ENCODE measurements around the gene PPIL4. TPM values are rescaled to one million over a fixed set of nuclear protein-coding genes. Genes with fewer than 3 reads are reported as not detected.

The PPIL4 gene
- total RNA-seq, 1 donor: 46.0 TPM

GRCh38 chr6:149483849-149484655 is 61.8 kb downstream of the PPIL4 start:
- H3K4me3 ChIP-seq (ENCODE audit: low read depth, low read length): no peak overlapping the region
- DNase-seq (ENCODE audit: low read depth): no peak
- TF ChIP-seq CTCF (IDR thresholded peaks at IDR 0.05; ENCODE audit: insufficient read depth, low read length): no peak

GRCh38 chr6:149483334-149483725 is 62.5 kb downstream of the PPIL4 start:
- no peak for TF ChIP-seq CTCF (IDR thresholded peaks at IDR 0.05; ENCODE audit: insufficient read depth, low read length)
- no peak overlapping the region for H3K4me3 ChIP-seq (ENCODE audit: low read depth, low read length)
- no peak for DNase-seq (ENCODE audit: low read depth)

- no peak for TF ChIP-seq CTCF (IDR thresholded peaks at IDR 0.05; ENCODE audit: insufficient read depth, low read length)
- DNase-seq (ENCODE audit: low read depth): no peak
- H3K4me3 ChIP-seq (ENCODE audit: low read depth, low read length): no peak overlapping the region
Observed at GRCh38 chr6:149482545-149483333, 63.1 kb downstream of the PPIL4 start.

- no peak for DNase-seq (ENCODE audit: low read depth)
- no peak overlapping the region for H3K4me3 ChIP-seq (ENCODE audit: low read depth, low read length)
- TF ChIP-seq CTCF (IDR thresholded peaks at IDR 0.05; ENCODE audit: insufficient read depth, low read length): no peak
Observed at GRCh38 chr6:149480502-149481280, 65.2 kb downstream of the PPIL4 start.

GRCh38 chr6:149478631-149479314 is 67.1 kb downstream of the PPIL4 start:
- no peak for TF ChIP-seq CTCF (IDR thresholded peaks at IDR 0.05; ENCODE audit: insufficient read depth, low read length)
- H3K4me3 ChIP-seq (ENCODE audit: low read depth, low read length): no peak overlapping the region
- no peak for DNase-seq (ENCODE audit: low read depth)

GRCh38 chr6:149477544-149477943 is 68.3 kb downstream of the PPIL4 start:
- H3K4me3 ChIP-seq (ENCODE audit: low read depth, low read length): no peak overlapping the region
- no peak for DNase-seq (ENCODE audit: low read depth)
- TF ChIP-seq CTCF (IDR thresholded peaks at IDR 0.05; ENCODE audit: insufficient read depth, low read length): no peak

Measured in fibroblast of the aortic adventitia (primary cell).